GM12801 (cell line): ENCODE measurements around the gene ADAMTS14.

Experiments
- CTCF ChIP-seq: IDR thresholded peaks from one replicate; pipeline ENCODE4 v1.5.1; 2011; ENCODE audit warnings: control low read depth; ENCODE audit not compliant: insufficient read length; ENCODE audit errors: extremely low read depth

Gene ADAMTS14

GRCh38 chr10:70672165-70673042 lies at the start of gene ADAMTS14:
ADAMTS14 (plus strand) TSS chr10:70672506; CDS start chr10:70672803, 297 bp downstream.
- no peak for TF ChIP-seq CTCF

GRCh38 chr10:70622541-70622940 lies 49.8 kb upstream of the ADAMTS14 start:
- no peak for TF ChIP-seq CTCF

GRCh38 chr10:70622981-70623844 lies 49.1 kb upstream of the ADAMTS14 start:
- TF ChIP-seq CTCF, result no peak

GRCh38 chr10:70626056-70626455 lies 46.2 kb upstream of the ADAMTS14 start:
- TF ChIP-seq CTCF, result no peak

GRCh38 chr10:70629338-70629737 lies 43.0 kb upstream of the ADAMTS14 start:
- TF ChIP-seq CTCF, result no peak

GRCh38 chr10:70634011-70634410 lies 38.3 kb upstream of the ADAMTS14 start:
- no peak for TF ChIP-seq CTCF

GRCh38 chr10:70647086-70647485 lies 25.2 kb upstream of the ADAMTS14 start:
- TF ChIP-seq CTCF, result no peak
